Ammon's horn (tissue), 1 donor: Measurements from ENCODE around the gene ARNT2.
"Not testable (repeated sequence)": the region's sequence is repeated elsewhere in the genome, so short reads cannot be mapped to it uniquely, and the experiment has no call there.

Experiments
- DNase-seq: peaks from one replicate; pipeline ENCODE4 v3.0.0-alpha.2; 2016; ENCODE audit warnings: low spot score

ARNT2 gene

DNA sequence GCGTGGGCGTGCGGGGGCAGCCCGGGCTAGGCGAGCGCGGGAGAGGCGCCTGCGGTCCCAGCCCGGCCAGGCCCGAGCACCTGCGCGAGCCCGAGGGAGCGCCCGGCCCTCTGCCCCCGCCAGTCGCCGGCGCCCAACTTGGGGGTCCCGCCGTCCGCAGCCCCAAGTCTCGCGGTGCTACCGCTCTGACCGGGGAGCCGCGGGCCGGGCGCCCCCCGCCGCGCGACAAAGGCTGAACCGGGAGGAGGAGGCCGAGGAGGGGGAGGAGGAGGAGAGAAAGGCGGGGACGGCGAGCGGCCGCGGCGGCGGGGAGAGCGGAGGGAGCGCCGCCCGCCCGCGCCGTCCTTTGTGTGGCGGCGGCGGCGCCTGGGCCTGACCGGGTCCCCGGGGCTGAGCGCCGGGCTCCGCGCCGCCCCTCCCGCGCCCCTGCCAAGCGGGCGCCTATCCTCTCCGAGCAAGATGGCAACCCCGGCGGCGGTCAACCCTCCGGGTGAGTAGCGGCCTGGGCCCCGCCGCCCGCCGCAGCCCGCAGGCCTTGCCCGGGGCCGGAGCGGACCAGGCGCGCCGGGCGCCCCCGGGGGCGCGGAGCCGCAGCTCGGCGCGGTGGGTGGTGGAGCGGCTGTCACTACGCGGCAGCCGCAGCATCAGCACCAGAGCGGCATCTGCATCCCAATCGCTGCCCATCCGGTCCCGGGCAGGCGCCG lies at the start of gene ARNT2:
TSS of gene ARNT2 (plus strand) at position 326 of the 704 bp plus-strand sequence. CDS start at position 460, 134 bp downstream.
- peak; percentile 66 for DNase-seq

DNA sequence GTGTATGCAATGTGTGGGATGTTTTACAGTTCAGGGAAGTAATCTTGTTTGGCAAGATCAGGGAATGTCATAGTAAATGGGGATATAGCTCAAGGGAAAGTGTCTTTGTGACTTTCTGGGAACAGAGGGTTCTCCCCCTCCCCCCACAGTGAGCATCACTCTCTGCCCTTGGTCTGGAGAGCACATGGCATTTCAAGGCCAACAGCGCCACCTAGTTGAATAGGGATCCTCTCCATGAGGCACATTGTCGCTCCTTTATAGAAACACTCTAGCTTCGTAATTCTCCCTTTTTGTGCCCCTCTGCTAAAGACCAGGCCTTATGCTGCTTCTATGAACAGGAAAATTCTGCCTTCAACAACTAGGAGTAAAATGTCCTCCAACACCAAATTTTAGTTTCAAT lies 37.1 kb upstream of the ARNT2 start:
- DNase-seq, result no peak

DNA sequence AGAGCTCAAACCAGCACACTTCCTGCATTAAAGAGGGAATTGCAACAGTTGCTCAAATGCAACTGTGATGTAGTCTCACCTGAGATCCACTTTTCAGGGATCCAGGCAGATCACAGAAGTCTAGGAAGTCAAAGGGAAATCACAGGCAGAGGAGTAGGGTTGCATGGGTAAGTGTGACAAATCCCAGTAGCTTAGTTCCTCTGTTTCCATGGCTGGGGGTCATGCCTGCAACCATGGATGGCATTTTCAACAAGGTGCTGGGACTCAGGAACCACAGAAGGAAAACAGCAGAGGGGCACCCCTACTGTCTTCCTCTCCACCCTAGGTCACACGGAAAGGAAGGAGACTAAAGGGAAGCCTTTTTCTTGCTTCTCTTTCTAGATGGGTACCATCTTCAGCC lies 36.5 kb upstream of the ARNT2 start:
- no peak for DNase-seq

DNA sequence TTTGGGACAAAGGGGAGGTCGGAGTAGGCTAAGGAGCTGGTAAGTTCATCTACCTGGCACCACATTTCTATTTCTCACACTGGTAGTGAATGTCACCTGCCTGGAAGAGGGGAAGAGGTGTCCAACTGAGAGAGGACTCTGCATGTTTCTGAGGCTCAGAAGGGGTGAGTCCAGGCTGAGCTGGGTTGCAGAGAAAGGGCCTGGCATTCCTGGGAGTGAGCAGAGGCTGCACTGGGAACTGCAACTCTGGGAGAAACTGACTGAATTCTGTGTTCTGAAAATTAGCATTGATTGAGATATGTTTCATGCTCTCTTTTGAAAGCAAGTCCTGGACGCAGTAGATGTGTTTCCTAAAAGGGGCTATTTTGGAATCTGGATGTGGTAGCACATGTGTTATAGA lies 32.3 kb upstream of the ARNT2 start:
- no peak for DNase-seq

DNA sequence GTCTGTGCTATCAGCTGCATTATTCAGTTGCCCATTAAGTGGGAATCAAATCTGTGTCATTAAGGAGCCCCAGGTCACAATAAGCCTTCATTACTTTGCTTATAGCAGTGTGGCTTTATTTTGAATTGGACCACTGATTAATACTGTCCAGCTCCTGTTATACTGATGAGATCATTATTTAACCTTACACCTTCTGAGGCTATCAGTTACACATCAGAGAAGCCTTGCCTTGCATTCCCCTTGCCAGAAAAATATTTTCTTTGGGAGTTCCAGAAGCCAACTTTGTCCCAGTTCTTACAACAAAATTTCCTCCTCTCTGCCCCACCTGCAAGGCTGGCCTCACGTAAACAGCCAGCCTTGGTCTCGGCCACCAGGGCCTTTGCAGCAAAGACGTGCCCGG lies 29.7 kb upstream of the ARNT2 start:
- DNase-seq, result no peak

DNA sequence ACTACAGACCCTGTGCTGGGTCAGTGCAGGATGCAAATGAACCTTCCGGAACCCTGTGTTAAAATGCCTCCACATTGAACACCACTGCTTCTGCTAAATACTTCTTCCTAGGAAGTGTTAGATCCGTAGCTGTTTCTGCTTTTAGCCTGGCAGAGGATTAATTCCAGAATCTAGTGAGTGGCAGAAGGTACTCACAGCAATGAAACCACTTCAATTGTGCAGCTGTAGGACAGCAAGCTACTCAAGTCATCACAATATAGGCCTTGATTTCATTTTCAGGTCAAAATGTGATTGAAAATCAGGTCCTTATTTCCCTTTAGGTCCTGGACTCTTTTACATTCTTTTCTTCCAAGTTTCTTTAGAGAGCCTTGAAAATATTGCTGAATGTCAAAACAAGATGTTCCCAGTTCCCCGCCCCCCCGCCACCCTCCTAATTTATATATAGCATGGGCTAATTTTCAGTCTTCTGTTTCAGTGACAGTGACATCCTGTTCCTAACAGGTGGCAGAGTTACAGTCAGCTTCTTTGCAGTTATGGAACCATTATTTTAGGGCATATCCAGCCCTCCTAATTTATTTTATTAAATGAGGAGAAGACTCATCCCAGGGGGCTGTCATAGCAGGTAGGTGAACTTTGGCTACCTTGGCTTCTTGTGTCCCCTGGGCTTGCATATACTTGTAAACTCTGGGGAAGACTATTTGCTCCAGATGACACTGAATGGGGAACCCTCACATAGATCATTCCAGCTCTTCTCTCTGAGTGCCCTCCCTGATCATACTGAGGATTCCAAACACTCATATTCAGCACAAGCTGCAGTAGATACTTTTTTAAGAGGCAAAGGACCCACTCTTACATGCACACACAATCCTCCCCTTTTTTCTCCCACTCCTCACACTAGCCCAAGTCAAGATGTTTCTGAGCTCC lies 28.0 kb upstream of the ARNT2 start:
- DNase-seq, result no peak

DNA sequence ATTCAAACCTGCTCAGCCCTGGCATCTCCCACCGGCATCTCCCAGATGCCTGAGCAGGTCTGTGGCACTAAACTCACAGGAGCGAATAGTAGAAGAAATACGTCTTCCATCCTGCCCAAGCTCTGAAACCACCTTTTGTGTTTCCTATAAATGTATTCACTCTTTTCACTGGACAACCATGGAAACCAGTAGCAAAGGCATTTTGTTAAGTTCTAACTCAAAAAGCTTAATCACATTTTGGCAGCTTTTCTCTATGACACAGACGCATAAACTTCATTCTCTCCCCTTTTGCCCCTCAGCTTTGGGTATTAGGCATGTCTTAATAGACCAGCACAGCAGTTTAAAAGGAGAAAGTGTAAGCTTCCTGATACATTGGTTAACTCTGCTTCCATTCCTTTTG lies 24.5 kb upstream of the ARNT2 start:
- DNase-seq, result peak; percentile 67

DNA sequence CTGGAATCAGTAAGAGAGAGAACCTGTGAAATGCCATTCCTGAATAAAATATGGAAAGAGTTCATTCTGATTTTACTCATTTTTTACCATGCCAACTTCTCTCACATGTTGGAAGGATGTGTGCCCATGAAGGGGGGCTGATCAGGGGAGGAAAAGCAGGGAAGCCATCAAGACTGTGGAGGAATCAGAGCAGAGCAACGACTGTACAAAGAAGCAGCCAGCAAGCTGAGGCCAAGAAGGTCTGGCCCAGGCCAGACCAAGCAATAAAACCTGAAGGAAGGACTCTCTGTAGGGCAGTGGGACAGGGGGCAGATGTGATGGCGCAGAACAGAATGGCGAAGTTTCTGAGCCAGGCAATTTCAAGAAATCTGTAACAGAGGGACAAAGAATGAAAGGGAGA lies 24.0 kb upstream of the ARNT2 start:
- no peak for DNase-seq

DNA sequence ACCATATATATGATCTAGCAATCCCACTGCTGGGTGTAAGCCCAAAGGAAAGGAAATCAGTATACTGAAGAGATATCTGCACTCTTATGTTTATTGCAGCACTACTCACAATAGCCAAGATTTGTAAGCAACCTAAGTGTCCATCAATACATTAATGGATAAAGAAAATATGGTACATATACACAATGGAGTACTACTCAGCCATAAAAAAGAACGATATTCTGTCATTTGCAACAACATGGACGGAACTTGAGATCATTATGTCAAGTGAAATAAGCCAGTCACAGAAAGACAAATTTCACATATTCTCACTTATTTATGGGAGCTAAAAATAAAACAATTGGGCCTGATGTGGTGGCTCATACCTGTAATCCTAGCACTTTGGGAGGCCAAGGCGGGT lies 21.9 kb upstream of the ARNT2 start:
- DNase-seq, result no peak

DNA sequence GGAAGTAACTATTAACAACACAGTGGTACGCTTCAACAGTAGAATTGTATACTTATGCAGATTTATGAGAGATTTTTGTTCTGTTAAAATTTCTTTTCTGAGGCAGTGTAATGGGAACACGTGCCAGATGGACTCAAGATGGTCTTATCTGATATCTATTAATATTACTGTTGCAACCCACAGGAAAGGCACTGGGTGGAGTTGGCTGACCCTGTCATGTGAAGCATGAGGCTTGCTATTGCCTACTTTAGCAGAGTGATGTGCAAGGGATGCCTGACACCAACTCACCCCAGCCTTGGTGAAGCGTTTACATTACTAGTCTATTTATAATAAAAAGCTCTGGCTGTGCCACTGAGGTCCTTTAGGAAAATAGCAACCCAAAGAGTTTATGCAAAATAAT lies 19.8 kb upstream of the ARNT2 start:
- no peak for DNase-seq

DNA sequence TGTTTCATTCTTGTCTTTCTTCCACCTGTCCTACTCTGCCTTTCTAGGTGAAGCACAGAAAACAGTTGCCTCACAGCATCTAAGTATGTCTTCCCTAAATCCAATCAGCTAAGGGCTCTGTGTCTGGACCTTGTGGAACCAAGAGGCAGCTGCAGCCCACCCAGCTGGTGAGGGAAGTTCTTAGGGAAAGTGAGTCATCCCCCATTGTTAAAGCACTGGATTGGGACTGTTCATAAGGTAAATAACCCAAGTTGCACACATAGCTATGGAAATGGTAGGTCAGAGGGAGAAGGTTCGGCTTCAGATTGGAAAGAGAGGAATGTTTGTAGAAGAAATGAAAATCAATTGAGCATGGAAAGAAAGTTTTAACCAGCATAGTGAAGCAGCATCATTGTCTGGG lies 18.0 kb upstream of the ARNT2 start:
- DNase-seq, result no peak

DNA sequence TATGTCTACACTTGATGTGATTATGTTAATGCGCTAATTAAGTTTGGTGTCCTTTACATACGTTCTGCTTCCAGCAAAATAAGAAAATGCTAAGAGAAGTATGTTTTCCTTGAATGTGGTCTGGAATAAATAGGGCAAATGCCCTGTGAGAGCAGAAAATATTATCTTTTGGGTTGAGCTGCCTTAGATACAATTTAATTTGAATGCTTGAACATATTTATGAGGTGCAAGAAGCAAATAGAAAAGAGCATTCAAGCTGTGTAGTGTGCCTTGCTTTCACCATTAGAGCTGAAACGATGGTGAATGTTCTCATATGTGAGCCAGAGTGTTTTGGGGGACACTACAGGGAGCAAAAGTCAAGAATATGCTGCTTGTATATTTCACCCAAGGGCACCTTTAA lies 15.9 kb upstream of the ARNT2 start:
- DNase-seq, result no peak

DNA sequence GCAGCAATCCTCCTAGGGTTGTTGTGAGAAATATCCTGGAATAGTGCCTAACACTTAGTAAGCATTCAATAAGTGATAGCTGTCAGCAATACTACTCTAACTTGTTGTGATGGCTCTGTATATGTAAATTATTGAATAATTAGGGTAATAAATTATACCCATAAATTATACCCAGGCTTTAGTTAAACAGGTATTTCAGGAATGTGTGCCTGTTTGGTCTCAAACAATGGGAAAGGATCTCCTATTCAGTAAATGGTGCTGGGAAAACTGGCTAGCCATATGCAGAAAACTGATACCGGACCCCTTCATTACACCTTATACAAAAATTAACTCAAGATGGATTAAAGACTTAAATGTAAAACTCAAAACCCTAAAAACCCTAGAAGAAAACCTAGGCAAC lies 14.8 kb upstream of the ARNT2 start:
- DNase-seq, result no peak

DNA sequence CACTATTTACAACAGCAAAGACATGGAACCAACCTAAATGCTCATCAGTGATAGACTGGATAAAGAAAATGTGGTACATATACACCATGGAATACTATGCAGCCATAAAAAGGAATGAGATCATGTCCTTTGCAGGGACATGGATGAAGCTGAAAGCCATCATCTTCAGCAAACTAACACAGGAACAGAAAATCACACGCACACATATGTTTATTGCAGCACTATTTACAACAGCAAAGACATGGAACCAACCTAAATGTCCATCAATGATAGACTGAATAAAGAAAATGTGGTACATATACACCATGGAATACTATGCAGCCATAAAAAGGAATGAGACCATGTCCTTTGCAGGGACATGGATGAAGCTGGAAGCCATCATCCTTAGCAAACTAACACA lies 13.2 kb upstream of the ARNT2 start:
- DNase-seq, result not testable (repeated sequence)

DNA sequence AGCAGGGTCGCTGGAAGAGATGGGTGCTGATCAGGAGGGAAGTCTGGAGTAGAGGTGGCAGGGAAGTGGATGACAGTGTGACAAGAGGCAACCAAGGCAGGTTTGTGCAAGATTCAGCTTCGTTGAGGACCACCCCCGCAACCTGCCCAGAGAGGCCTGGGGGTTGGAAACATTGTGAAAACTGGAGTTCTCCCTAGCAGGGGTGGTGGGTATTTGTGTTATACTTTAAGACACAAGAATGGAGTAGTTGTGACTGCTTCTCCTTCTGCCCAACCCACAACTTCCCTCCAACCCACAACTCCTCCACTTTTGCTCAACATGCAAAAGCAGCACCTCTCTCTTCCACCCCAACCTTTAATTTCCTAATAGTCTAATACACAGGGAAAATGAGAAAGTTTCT lies 8.6 kb upstream of the ARNT2 start:
- DNase-seq, result no peak

DNA sequence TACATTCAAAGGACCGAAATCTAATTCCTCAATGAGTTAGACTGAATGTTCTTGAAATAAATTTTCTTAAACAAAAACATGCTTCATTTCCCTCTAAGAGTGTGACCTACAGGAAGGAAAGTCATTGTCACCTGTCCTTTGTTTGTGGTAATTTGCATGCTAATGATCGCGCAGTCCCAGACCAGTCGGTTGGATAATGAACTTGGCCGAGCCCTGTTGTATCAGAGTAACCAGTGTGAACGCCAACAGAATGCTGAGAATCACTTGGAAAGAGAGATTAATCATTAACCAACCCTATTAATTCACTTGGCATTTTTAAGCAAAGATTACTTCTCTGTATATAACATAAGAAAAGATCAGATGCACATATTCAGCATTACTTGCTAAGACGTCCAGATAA lies 8.1 kb upstream of the ARNT2 start:
- no peak for DNase-seq

DNA sequence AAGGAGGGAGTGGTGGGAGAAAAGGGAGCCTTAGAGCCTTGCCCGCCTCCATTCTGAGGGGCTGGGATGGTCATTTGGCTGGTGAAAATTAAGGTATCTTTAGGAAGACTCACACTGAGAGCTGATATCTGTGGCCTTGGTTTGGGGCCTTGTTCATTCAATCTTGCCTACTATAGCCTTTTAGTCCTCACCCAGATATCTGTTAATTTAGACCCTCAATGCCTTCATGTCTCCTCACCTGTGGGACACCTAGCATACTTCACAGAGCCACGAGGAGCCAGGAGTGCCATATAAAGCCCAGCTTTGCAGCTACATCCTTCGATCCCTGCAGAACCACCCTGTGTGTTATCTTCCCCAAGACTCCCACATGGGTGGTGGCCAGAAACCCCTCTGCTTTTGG lies 4.7 kb upstream of the ARNT2 start:
- no peak for DNase-seq

DNA sequence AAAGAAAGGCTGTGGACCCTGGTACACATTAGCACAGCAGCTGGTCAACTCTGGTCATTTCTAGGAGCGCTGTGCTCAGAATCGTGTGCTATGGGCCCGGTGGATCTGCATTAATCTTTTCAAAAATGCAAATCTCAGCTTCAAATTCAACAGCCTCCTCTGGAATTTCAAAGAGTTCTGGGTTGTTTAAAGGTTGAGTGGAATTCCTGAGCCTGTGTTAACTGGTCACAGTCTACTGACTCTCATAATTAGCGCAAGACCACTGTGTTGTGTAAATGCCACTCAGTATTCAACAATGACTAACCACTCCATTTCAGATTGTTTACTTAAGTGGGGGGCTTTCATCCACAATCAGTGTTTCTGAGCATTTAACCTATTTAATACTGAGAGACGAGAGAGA lies 2.7 kb upstream of the ARNT2 start:
- DNase-seq, result no peak

DNA sequence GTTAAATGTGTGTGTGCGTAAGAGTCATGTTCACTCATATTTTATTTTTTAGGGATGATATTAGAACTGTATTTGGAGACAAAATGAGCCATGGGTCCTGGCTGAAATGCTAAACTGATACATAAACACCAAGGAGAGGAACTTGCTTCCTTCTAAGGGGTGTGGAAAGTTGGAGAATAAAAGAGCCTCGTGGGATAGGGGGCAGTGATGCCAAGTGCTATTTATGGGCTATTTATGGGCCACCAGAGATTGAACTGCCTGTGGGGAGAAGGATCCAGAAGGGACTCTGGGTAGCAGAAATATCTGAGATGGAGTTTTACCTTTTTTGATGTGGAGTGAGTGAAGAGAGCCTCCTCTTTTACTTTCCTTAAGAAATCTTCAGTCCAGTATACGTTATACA lies 1.8 kb upstream of the ARNT2 start:
- no peak for DNase-seq

DNA sequence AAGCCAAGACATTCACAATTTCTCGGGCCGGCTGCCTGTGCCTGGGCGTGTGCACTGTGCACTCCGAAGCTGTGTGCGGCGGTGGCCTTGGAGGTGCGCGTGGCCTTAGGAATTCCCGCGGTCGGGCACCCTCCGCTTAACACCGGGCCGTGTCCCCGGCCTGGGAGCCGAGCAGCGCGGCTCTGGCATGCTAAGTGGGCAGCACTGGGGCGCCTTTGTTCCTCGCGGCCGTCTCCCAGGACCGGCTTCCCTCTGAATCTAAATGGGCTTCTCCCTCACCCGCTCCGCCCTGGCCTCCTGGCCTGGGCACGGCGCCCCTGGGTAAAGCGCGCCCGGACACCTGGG lies 498 bp upstream of the ARNT2 start:
- peak; percentile 77 for DNase-seq

DNA sequence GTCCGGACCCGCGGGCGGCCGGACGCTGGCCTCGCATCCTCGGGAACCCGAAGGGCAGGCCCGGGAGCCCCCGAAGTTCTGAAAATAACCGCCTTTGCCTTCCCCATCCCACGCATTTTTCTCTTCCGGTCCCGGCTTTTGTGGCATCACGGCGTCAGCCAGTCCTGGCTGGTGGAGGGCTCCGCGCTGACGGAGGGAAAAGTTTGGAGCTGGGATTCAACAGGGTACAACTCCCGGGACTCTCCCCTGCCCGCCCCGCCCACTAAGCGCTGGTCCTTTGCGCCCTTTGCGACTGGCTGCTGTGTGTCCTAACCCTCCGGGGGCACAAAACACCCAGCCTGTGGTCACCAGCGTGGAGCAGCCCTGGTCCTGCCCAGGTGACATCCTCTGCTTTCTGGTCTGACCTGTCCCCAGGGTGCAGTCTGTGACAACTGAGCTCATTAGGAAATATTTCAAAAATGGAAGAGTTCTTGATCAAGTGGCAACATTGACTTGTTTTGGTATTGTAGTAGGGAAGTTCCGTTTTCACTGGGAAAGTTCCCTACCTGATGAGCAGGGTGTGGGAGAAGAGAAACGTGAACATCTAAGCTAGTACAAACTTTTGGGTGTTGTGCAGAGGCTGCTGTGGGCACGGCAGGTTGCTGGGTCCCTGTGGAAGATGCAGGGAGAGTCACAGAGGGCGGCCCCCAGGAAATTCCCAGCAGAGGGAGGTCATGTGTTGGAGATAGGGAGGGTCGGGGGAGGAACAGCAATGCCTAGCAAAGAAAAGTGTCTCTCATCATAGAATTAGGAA lies 775 bp downstream of the ARNT2 start:
- peak; percentile 73 for DNase-seq

DNA sequence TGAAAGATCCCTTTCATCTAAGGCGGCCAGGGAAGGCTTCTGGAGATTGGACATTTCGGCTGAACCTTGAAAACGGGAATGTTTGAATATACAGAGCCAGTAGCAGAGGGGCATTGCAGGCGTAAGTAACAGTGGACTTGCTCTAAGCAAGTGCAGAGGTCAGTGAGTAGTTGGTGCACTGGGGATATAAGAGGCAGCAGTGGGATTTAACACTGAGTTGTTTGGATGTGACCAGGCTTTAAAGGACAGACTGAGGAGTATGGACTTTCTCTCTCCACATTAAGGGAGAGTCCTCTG lies 1.3 kb downstream of the ARNT2 start:
- no peak for DNase-seq

DNA sequence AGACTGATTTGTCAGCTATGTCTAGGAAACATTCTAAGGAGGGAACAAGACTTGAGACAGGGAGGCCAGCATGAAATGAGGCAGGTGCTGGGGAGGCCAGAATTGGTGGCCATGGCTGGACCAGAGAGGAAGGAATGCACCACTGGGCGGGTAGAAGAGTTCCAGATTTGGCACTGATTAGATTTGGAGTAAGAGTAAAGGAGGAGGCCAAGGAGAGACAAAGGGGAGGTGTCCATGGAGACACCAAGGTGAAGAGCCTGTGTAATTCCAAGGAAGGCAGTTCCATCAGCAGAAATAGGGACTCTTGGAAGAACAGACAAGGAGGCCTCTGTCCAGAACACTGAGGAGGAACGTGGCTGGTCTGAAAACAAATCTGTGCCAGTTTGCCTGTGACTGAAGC lies 1.8 kb downstream of the ARNT2 start:
- peak; percentile 43 for DNase-seq
